ENCODE data around the gene CNTLN.
"Not testable (repeated sequence)": the region's sequence is repeated elsewhere in the genome, so short reads cannot be mapped to it uniquely, and the experiment has no call there.

CNTLN gene

GRCh38 chr9:17332115-17332514 is 197.3 kb downstream of the CNTLN start:
- no peak for TF ChIP-seq GABPA (IDR thresholded peaks at IDR 0.05; ENCODE audit: low read depth)
- no peak for TF ChIP-seq POLR2AphosphoS5 (IDR thresholded peaks at IDR 0.05; ENCODE audit: low read depth)
- TF ChIP-seq, protein P1, sequence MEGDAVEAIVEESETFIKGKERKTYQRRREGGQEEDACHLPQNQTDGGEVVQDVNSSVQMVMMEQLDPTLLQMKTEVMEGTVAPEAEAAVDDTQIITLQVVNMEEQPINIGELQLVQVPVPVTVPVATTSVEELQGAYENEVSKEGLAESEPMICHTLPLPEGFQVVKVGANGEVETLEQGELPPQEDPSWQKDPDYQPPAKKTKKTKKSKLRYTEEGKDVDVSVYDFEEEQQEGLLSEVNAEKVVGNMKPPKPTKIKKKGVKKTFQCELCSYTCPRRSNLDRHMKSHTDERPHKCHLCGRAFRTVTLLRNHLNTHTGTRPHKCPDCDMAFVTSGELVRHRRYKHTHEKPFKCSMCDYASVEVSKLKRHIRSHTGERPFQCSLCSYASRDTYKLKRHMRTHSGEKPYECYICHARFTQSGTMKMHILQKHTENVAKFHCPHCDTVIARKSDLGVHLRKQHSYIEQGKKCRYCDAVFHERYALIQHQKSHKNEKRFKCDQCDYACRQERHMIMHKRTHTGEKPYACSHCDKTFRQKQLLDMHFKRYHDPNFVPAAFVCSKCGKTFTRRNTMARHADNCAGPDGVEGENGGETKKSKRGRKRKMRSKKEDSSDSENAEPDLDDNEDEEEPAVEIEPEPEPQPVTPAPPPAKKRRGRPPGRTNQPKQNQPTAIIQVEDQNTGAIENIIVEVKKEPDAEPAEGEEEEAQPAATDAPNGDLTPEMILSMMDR (IDR thresholded peaks at IDR 0.05; ENCODE audit: insufficient read depth, low read length) = no peak
- TF ChIP-seq SPI1 (IDR thresholded peaks at IDR 0.05; ENCODE audit: borderline replicate concordance, low read depth) = no peak
- DNase-seq (ENCODE audit: low read depth in 1 of 2, low spot score in 1 of 2) = no peak
- H3K4me3 ChIP-seq (replicated peaks; ENCODE audit: insufficient read depth, low read length) = no peak overlapping the region
- no peak overlapping the region for H3K27ac ChIP-seq (replicated peaks)
- H3K27me3 ChIP-seq (ENCODE audit: insufficient read depth, poor library complexity, severe bottlenecking) = no peaks in the 10 kb centered on the region

- DNase-seq (ENCODE audit: low read depth in 1 of 2, low spot score in 1 of 2) = no peak
- Histone ChIP-seq H3K27me3 (ENCODE audit: insufficient read depth, poor library complexity, severe bottlenecking) (no peaks in the 10 kb centered on the region), H3K27ac (replicated peaks) (no peak overlapping the region), H3K4me3 (replicated peaks; ENCODE audit: insufficient read depth, low read length) (no peak overlapping the region)
- TF ChIP-seq, protein P1 (IDR thresholded peaks at IDR 0.05; ENCODE audit: insufficient read depth, low read length) = no peak
- TF ChIP-seq POLR2AphosphoS5 (IDR thresholded peaks at IDR 0.05; ENCODE audit: low read depth) (no peak), SPI1 (IDR thresholded peaks at IDR 0.05; ENCODE audit: borderline replicate concordance, low read depth) (no peak), GABPA (IDR thresholded peaks at IDR 0.05; ENCODE audit: low read depth) (no peak)
- TF ChIP-seq, protein P2, sequence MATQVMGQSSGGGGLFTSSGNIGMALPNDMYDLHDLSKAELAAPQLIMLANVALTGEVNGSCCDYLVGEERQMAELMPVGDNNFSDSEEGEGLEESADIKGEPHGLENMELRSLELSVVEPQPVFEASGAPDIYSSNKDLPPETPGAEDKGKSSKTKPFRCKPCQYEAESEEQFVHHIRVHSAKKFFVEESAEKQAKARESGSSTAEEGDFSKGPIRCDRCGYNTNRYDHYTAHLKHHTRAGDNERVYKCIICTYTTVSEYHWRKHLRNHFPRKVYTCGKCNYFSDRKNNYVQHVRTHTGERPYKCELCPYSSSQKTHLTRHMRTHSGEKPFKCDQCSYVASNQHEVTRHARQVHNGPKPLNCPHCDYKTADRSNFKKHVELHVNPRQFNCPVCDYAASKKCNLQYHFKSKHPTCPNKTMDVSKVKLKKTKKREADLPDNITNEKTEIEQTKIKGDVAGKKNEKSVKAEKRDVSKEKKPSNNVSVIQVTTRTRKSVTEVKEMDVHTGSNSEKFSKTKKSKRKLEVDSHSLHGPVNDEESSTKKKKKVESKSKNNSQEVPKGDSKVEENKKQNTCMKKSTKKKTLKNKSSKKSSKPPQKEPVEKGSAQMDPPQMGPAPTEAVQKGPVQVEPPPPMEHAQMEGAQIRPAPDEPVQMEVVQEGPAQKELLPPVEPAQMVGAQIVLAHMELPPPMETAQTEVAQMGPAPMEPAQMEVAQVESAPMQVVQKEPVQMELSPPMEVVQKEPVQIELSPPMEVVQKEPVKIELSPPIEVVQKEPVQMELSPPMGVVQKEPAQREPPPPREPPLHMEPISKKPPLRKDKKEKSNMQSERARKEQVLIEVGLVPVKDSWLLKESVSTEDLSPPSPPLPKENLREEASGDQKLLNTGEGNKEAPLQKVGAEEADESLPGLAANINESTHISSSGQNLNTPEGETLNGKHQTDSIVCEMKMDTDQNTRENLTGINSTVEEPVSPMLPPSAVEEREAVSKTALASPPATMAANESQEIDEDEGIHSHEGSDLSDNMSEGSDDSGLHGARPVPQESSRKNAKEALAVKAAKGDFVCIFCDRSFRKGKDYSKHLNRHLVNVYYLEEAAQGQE (IDR thresholded peaks at IDR 0.05; ENCODE audit: insufficient replicate concordance, low read depth) = no peak
These were observed 204.3 kb downstream of the CNTLN start for GRCh38 chr9:17339156-17339555.

- Histone ChIP-seq H3K27me3 (ENCODE audit: insufficient read depth, poor library complexity, severe bottlenecking) (no peaks in the 10 kb centered on the region), H3K4me3 (replicated peaks; ENCODE audit: insufficient read depth, low read length) (no peak overlapping the region), H3K27ac (replicated peaks) (no peak overlapping the region)
- TF ChIP-seq GABPA (IDR thresholded peaks at IDR 0.05; ENCODE audit: low read depth) = no peak
- TF ChIP-seq, protein P1 (IDR thresholded peaks at IDR 0.05; ENCODE audit: insufficient read depth, low read length) = no peak
- TF ChIP-seq, protein P2 (IDR thresholded peaks at IDR 0.05; ENCODE audit: insufficient replicate concordance, low read depth) = no peak
- no peak for TF ChIP-seq SPI1 (IDR thresholded peaks at IDR 0.05; ENCODE audit: borderline replicate concordance, low read depth)
- TF ChIP-seq POLR2AphosphoS5 (IDR thresholded peaks at IDR 0.05; ENCODE audit: low read depth) = no peak
- no peak for DNase-seq (ENCODE audit: low read depth in 1 of 2, low spot score in 1 of 2)
These were observed 207.9 kb downstream of the CNTLN start for GRCh38 chr9:17342696-17343095.

DNA sequence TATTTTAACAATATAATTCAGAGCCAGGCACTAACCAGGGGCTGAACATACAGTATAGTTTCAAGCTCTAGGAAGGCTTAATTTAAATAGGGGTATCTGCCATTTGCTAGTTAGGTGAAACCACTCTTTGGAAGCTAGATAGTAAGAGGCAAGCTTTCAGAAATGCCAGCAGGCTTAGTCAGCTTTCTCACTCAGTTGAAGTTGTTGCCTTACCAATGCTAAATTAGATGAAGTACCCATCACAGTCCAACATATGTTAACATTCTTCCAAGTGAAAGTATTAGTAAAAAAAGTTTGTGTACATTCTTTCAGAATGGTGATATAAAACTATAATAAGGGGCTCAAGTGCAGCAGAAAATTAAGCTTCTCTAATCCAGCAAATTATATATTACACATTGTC is 215.0 kb downstream of the CNTLN start:
- Histone ChIP-seq H3K27me3 (ENCODE audit: insufficient read depth, poor library complexity, severe bottlenecking) (no peaks in the 10 kb centered on the region), H3K27ac (replicated peaks) (no peak overlapping the region), H3K4me3 (replicated peaks; ENCODE audit: insufficient read depth, low read length) (no peak overlapping the region)
- TF ChIP-seq, protein P1 (IDR thresholded peaks at IDR 0.05; ENCODE audit: insufficient read depth, low read length) = no peak
- TF ChIP-seq, protein P2 (IDR thresholded peaks at IDR 0.05; ENCODE audit: insufficient replicate concordance, low read depth) = no peak
- no peak for TF ChIP-seq GABPA (IDR thresholded peaks at IDR 0.05; ENCODE audit: low read depth)
- TF ChIP-seq SPI1 (IDR thresholded peaks at IDR 0.05; ENCODE audit: borderline replicate concordance, low read depth) = no peak
- no peak for TF ChIP-seq POLR2AphosphoS5 (IDR thresholded peaks at IDR 0.05; ENCODE audit: low read depth)
- no peak for DNase-seq (ENCODE audit: low read depth in 1 of 2, low spot score in 1 of 2)

DNA sequence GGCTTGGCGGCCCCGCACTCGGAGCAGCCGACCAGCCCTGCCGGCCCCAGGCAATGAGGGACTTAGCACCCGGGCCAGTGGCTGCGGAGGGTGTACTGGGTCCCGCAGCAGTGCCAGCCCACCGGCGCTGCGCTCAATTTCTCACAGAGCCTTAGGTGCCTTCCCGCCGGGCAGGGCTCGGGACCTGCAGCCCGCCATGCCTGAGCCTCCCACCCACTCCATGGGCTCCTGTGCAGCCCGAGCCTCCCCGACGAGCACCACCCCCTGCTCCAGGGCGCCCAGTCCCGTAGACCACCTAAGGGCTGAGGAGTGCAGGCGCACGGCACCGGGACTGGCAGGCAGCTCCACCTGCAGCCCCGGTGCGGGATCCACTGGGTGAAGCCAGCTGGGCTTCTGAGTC is 219.2 kb downstream of the CNTLN start:
- H3K27me3 ChIP-seq (ENCODE audit: insufficient read depth, poor library complexity, severe bottlenecking) = not testable (repeated sequence)

More for the DNA sequence above, 219.2 kb downstream of the CNTLN start:
- H3K27ac ChIP-seq (replicated peaks); H3K4me3 ChIP-seq (replicated peaks; ENCODE audit: insufficient read depth, low read length); DNase-seq (ENCODE audit: low read depth in 1 of 2, low spot score in 1 of 2): not testable (repeated sequence)
